Hepatic stellate cell (primary cell): ENCODE results near the gene ARHGEF33.

Source experiments
- DNase-seq: peaks from one replicate; pipeline ENCODE4 v3.0.0; 2011; ENCODE audit warnings: low spot score

The ARHGEF33 gene

GRCh38 chr2:38889575-38889974 is at the start of gene ARHGEF33:
Gene ARHGEF33, plus strand, starts transcription at chr2:38889875. Its CDS starts 29,573 bp downstream, at chr2:38919448.
- no peak for DNase-seq

- DNase-seq: no peak
Measured at GRCh38 chr2:38850045-38850444, 39.6 kb upstream of the ARHGEF33 start.

GRCh38 chr2:38856165-38856564 is 33.5 kb upstream of the ARHGEF33 start:
- DNase-seq: no peak

- no peak for DNase-seq
Measured at GRCh38 chr2:38862476-38862875, 27.2 kb upstream of the ARHGEF33 start.

GRCh38 chr2:38863061-38863695 is 26.5 kb upstream of the ARHGEF33 start:
- DNase-seq: no peak

GRCh38 chr2:38866773-38867443 is 22.8 kb upstream of the ARHGEF33 start:
- DNase-seq: no peak

GRCh38 chr2:38871432-38871831 is 18.2 kb upstream of the ARHGEF33 start:
- no peak for DNase-seq

- no peak for DNase-seq
Measured at GRCh38 chr2:38873763-38874162, 15.9 kb upstream of the ARHGEF33 start.

GRCh38 chr2:38875227-38875575 is 14.5 kb upstream of the ARHGEF33 start:
- peak; percentile 13 for DNase-seq

- DNase-seq: peak; percentile 95
Measured at GRCh38 chr2:38875576-38876367, 13.9 kb upstream of the ARHGEF33 start, which contains the start of the genes DHX57 and MORN2. Gene DHX57, minus strand, starts transcription at chr2:38875934. Its CDS starts 7,529 bp downstream, at chr2:38868405. Gene MORN2, plus strand, starts transcription at chr2:38875976.

GRCh38 chr2:38876407-38876806 is 13.3 kb upstream of the ARHGEF33 start:
- DNase-seq: no peak

GRCh38 chr2:38886063-38886462 is 3.6 kb upstream of the ARHGEF33 start:
- no peak for DNase-seq

- no peak for DNase-seq
Measured at GRCh38 chr2:38887347-38887746, 2.3 kb upstream of the ARHGEF33 start.

- no peak for DNase-seq
Measured at GRCh38 chr2:38887902-38888554, 1.6 kb upstream of the ARHGEF33 start.

GRCh38 chr2:38889045-38889444 is 630 bp upstream of the ARHGEF33 start:
- DNase-seq: no peak

GRCh38 chr2:38892819-38893218 is 3.1 kb downstream of the ARHGEF33 start:
- DNase-seq: no peak

- no peak for DNase-seq
Measured at GRCh38 chr2:38898256-38898655, 8.6 kb downstream of the ARHGEF33 start.

- DNase-seq: no peak
Measured at GRCh38 chr2:38900726-38901125, 11.1 kb downstream of the ARHGEF33 start.

- no peak for DNase-seq
Measured at GRCh38 chr2:38905251-38905650, 15.6 kb downstream of the ARHGEF33 start.

- no peak for DNase-seq
Measured at GRCh38 chr2:38907242-38907641, 17.6 kb downstream of the ARHGEF33 start.

- peak; percentile 6 for DNase-seq
Measured at GRCh38 chr2:38907743-38908562, 18.3 kb downstream of the ARHGEF33 start.

GRCh38 chr2:38909872-38910271 is 20.2 kb downstream of the ARHGEF33 start:
- DNase-seq: no peak
